OCI-LY1 (cell line): ENCODE results near the gene SH3RF1.

Experiments
- CTCF ChIP-seq: fragments of 200-600 bp; sonication (generic), shearing (Covaris generic); IDR thresholded peaks from 2 replicates; pipeline ENCODE4 v1.5.1; 2017; ENCODE audit warnings: mild to moderate bottlenecking, antibody characterized with exemption, low read length, moderate library complexity, mixed read lengths
- EZH2 ChIP-seq: fragments of 200-600 bp; sonication (generic), shearing (Covaris generic); IDR thresholded peaks from 2 replicates; pipeline ENCODE4 v1.8.0; 2017; ENCODE audit warnings: borderline replicate concordance, mixed run types, mild to moderate bottlenecking, antibody characterized with exemption, low read length, moderate library complexity, mixed read lengths

- TF ChIP-seq EZH2 (no peak), CTCF (no peak)
Measured at GRCh38 chr4:169200361-169201030, 70.3 kb downstream of the SH3RF1 start.
